Activated T-cell treated with anti-CD3 and anti-CD28 coated beads, Interleukin-2, amount 50 U/mL, for 72 hours (primary cell): Measurements from ENCODE around the gene ZNF594. TPM values are rescaled to one million over a fixed set of nuclear protein-coding genes. Genes with fewer than 3 reads are reported as not detected.
"Not testable (repeated sequence)": the region's sequence is repeated elsewhere in the genome, so short reads cannot be mapped to it uniquely, and the experiment has no call there.

ENCODE experiments used
- ATAC-seq, 2 donors: fragments of 150-1000 bp; cut with Tn5 transposase; replicated peaks in 1 of 2; 2 replicates each; pipeline ENCODE4 v1.10.0; 2021; ENCODE audit warnings: moderate library complexity in 2 of 2, mild to moderate bottlenecking in 1 of 2
- DNase-seq, 2 donors: peaks; one replicate each; pipeline ENCODE4 v3.0.0; 2021 to 2022; ENCODE audit warnings: mixed read lengths in 1 of 2
- H3K27ac Mint-ChIP-seq: one replicate; pipeline ENCODE4 v1.8.0; 2022; ENCODE audit warnings: mild to moderate bottlenecking, moderate library complexity, mixed read lengths
- H3K27me3 Mint-ChIP-seq: one replicate; pipeline ENCODE4 v1.8.0; 2022; ENCODE audit warnings: low read depth, mixed read lengths
- H3K36me3 Mint-ChIP-seq, 2 donors: one replicate each; pipeline ENCODE4 v1.8.0; 2022; ENCODE audit warnings: mixed read lengths in 2 of 2, mild to moderate bottlenecking in 1 of 2; ENCODE audit not compliant: insufficient read depth in 2 of 2
- H3K4me1 Mint-ChIP-seq: one replicate; pipeline ENCODE4 v1.8.0; 2022; ENCODE audit warnings: low read depth, mixed read lengths
- H3K4me3 Mint-ChIP-seq, 2 donors: one replicate each; pipeline ENCODE4 v1.8.0; 2022; ENCODE audit warnings: mild to moderate bottlenecking in 2 of 2, mixed read lengths in 2 of 2, moderate library complexity in 2 of 2
- H3K9me3 Mint-ChIP-seq, 2 donors: one replicate each; pipeline ENCODE4 v1.8.0; 2022; ENCODE audit warnings: mixed read lengths in 2 of 2
- total RNA-seq, 2 donors: library from RNA; stranded (reverse); gene quantifications; one replicate each; pipeline ENCODE4 v1.2.3, GENCODE V29; 2022

ZNF594 gene
- total RNA-seq, 2 donors from 2014 or later, result 5.3 to 7.8 TPM

- H3K27me3 Mint-ChIP-seq, result peaks cover 15% of the 10 kb centered on the region
- not testable (repeated sequence) for ATAC-seq, DNase-seq, H3K4me3 Mint-ChIP-seq, H3K27ac Mint-ChIP-seq, H3K36me3 Mint-ChIP-seq, H3K9me3 Mint-ChIP-seq, H3K4me1 Mint-ChIP-seq
These were observed 61.4 kb downstream of the ZNF594 start for GRCh38 chr17:5130261-5130660.

- peaks cover 15% of the 10 kb centered on the region for H3K27me3 Mint-ChIP-seq
- ATAC-seq, H3K27ac Mint-ChIP-seq, H3K4me3 Mint-ChIP-seq, H3K4me1 Mint-ChIP-seq, DNase-seq, H3K9me3 Mint-ChIP-seq, H3K36me3 Mint-ChIP-seq: not testable (repeated sequence)
These were observed 61.9 kb downstream of the ZNF594 start for GRCh38 chr17:5129770-5130169.

Other genes starting within 250 kb of the ZNF594 start
- gene PFN1, start 243.3 kb downstream of the ZNF594 start, total RNA-seq, result 1,000 to 10,000 TPM; 1,225 to 1,232 TPM
- gene ENO3, start 240.7 kb downstream of the ZNF594 start, total RNA-seq, result 100 to 1,000 TPM in 1 of 2 donors, 10 to 100 TPM in 1; 90.0 to 102 TPM
- gene SPAG7, start 224.1 kb downstream of the ZNF594 start, total RNA-seq, result 100 to 1,000 TPM; 140 to 158 TPM
- gene CAMTA2, start 204.2 kb downstream of the ZNF594 start, total RNA-seq, result 100 to 1,000 TPM; 206 to 207 TPM
- gene INCA1, start 194.3 kb downstream of the ZNF594 start, total RNA-seq, result under 1 TPM in 1 of 2 donors, not detected in 1; 0.60 TPM
- 10 to 100 TPM; 38.3 to 41.3 TPM for gene KIF1C, start 193.9 kb downstream of the ZNF594 start, total RNA-seq
- gene SLC52A1, start 156.4 kb downstream of the ZNF594 start, total RNA-seq, result under 1 TPM; 0.23 to 0.46 TPM
- gene ZFP3, start 113.4 kb downstream of the ZNF594 start, total RNA-seq, result 1 to 10 TPM; 3.1 to 3.6 TPM
- 10 to 100 TPM; 10.4 to 15.7 TPM for gene ZNF232, start 80.0 kb downstream of the ZNF594 start, total RNA-seq
- gene USP6, start 75.8 kb downstream of the ZNF594 start, total RNA-seq, result under 1 TPM; 0.02 to 0.19 TPM
- not detected for gene SCIMP, start 43.0 kb upstream of the ZNF594 start, total RNA-seq
- 10 to 100 TPM; 39.1 to 43.2 TPM for gene RABEP1, start 90.4 kb upstream of the ZNF594 start, total RNA-seq
- gene NUP88, start 227.8 kb upstream of the ZNF594 start, total RNA-seq, result 100 to 1,000 TPM in 1 of 2 donors, 10 to 100 TPM in 1; 97.4 to 103 TPM
- gene RPAIN, start 228.3 kb upstream of the ZNF594 start, total RNA-seq, result 10 to 100 TPM; 62.6 to 65.0 TPM
- 100 to 1,000 TPM; 203 to 206 TPM for gene C1QBP, start 247.3 kb upstream of the ZNF594 start, total RNA-seq